ENCODE measurements around the gene CTU2.

CTU2 gene

GRCh38 chr16:88743693-88744576, 37.6 kb downstream of the CTU2 start:
- peak; percentile 78 for DNase-seq (ENCODE audit: low spot score)

GRCh38 chr16:88744577-88745521, 38.5 kb downstream of the CTU2 start:
- no peak for DNase-seq (ENCODE audit: low spot score)

- no peak for DNase-seq (ENCODE audit: low spot score)
Measured at GRCh38 chr16:88746506-88746905, 40.2 kb downstream of the CTU2 start.

DNA sequence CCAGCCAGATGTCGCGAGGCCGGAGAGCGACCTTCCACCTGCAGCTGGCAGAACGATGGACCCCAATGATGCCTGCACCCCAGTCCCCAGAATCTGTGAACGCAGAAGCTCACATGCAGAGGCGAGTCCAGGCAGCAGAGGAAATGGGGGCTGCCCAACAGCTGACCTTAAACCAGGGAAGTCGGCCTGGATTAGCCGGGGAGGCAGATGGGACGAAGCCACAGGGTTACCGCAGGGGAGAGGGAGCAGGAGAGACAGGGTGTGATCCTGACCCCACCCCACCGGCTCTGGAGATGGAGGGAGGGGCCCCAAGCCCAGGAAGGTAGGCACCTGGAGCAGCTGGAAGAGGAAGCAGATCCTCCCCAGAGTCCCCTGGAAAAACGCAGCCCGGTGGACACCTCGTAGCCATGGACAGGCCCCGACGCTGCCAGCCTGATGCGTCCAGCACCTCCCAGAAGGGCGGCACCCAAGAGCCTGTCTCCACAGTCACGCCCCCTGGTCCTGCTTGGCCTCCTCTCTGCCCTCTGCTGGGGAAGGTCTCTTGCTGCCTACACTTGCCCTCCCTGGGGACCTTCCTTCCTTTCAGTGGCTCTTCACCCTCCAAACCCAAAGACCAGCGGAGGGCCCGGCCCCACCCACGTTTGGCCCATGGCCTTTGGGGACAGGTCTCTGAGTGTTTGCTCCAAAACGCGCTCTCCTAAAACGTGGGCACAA, 41.4 kb downstream of the CTU2 start:
- peak; percentile 70 for DNase-seq (ENCODE audit: low spot score)

DNA sequence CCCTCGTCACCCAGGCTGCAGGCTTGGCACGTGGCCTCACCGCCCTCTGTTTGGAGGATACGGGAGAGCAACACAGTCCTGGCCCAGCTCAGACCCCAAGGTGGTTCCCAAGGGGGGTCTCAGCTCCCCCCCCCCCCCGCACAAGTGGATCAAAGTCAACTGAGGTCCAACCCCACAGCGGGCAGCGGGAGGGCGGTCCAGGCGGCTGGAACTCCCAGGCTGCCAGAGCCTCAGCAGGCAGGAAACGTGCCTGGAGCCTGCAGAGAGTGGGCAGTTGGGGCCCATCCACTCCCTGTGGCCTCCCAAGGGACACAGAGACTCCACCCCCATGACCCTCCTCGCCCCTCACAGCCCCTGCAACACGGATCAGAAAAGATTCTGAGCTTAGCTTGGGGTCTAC, 42.1 kb downstream of the CTU2 start:
- no peak for DNase-seq (ENCODE audit: low spot score)

DNA sequence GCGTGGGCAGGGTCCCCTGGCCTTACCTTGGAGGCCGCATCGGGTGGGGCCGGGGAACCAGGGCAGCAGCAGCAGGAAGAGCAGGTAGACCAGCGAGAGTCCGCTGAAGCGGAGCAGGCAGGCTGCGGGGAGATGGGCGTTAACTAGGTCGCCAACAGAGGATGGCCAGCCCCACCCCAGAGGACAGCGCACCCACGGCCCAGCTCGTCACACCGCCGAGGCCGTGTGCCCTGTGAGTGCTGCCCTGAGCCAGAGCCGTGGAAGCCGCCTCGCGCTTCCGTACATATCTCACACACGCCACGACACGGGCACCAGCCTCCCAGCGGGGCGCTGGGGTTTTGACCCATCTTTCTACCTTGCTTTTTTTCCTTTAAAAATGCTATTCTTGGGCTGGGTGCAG, 43.1 kb downstream of the CTU2 start:
- no peak for DNase-seq (ENCODE audit: low spot score)

GRCh38 chr16:88750854-88751253, 44.6 kb downstream of the CTU2 start:
- no peak for DNase-seq (ENCODE audit: low spot score)

DNA sequence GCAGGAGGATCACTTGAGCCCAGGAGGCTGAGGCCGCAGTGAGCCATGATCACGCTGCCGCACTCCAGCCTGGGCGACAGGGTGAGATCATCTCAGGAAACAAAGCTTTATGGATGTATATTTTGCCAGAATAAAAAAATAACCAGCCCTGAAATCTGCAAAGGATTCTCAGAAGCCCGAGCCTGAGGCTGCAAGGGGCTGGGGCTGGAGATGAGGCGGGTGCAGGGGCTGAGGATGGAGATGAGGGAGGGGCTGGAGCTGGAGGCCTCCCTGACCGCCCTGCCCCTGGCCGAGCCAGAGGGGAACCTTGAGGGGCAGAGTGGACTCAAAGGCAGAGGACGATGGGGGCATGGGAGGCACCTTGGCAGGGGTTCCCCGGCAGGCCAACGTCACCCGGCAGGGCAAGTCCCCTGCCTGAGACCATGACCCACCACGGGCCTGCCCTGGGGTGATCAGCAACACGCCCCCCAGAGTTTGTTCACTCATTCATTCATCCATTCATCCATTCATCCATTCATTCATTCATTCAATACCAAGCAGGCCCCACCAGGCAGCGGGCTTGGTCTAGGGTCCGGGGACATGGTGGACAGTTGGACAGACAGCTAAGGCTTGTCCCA, 46.2 kb downstream of the CTU2 start:
- no peak for DNase-seq (ENCODE audit: low spot score)

DNA sequence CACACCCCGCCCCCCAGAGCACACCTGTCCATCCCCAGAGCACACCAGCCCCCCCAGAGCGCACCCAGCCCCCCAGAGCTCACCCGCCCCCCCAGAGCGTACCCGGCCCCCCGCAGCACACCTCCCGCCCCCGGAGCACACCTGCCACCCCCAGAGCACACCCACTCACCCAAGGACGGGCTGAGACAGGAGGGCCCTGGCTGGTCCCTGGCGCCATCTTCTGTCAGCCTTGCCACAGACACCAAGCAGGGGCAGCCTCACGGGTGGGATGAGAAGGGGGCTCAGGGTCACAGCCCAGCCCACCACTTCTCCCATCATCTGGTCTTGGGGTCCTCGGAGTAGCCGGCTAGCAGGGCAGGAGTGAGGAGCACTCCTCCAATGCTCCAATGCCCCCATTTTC, 46.9 kb downstream of the CTU2 start:
- no peak for DNase-seq (ENCODE audit: low spot score)

DNA sequence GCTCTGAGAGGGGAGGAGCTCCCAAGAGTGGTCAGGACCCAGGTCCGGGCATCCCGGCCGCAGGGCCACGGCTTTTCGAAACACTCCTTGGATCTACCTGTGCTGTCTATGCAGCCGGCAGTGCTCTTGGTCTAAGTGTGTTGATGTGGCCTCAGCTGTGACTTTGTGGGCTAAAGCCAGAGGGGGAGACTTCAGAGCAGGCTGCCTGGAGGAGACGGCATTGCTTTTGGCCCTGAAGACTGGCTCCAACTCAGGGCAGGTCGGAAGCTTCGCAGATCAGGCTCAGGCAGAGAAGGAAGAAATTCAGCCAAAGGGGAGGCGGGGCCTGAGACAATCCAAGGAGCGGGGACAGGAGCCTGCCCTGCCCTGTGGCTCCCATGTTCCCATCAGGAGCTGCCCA, 47.3 kb downstream of the CTU2 start:
- DNase-seq (ENCODE audit: low spot score): no peak

DNA sequence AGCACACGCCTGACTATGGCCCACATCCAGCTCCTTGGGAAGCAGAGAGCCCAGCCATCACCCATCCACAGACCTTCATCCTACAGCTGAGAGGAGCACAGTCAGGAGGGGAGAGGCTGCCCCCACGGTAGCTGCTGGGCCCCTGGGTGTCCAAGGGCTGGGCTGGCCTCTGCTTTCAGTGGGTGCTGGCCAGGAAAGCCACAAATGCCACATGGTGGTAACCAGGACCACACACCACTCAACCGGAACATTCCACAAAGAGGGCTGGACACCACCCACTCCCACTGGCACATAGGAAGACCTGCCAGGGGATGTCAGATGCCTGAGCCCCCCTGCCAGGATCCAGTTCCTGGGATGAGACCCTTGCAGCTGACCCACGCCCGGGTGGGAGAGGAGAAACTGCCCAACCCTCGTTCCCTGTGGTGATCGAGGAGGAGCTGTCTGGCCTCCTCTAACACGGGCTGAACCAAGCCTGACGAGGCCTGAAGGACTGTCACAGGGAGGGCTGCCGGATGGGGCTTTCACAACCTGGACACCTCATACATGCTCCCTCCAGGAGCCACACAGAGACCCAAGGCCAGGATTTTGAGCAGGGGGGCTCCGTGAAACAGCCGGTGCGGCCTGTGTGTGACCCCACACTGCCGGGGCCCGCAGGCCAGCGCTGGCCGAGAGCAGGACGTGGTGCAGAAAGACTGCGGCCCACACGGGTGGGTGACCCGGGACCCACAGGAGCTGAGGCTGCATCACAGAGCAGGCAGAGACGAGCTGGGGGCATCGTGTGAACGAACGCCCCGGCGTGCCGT, 48.0 kb downstream of the CTU2 start:
- no peak for DNase-seq (ENCODE audit: low spot score)

GRCh38 chr16:88754912-88755744, 48.8 kb downstream of the CTU2 start:
- no peak for DNase-seq (ENCODE audit: low spot score)

GRCh38 chr16:88755745-88756443, 49.6 kb downstream of the CTU2 start:
- DNase-seq (ENCODE audit: low spot score): no peak

DNA sequence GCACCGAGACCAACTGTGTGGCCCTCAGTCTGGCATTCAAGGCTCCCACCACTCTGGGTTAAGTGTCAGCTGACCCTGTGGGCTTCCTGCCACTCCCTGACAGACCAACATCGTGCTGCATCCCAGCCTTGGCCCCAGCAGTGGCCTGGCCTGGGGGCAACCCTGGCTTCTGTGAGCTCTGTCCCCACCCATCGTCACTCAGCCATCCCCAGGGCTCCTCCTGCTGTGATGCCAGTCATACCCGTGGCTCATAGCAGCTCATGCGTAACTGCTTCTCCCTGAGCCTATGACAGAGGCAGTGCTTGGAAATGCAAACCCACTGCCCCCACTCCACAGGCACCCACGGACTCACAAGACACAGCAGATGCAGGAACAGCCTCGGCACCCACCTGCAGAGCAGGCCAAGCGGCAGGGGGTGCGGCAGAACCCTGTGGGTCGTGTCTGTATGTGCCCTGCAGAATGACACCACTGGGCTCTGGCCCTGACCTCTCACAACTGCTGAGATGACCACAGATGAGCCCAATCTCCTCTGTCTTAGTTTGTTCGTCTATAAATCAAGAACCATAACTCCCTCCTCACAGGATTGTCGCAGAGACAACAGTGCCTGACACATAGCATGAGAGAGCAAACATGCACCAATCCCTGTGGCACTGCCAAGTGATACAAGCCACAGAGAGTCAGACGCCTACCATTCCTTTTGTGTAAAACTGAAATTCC, 52.1 kb downstream of the CTU2 start:
- DNase-seq (ENCODE audit: low spot score): no peak

- no peak for DNase-seq (ENCODE audit: low spot score)
Measured at GRCh38 chr16:88758944-88759244, 52.6 kb downstream of the CTU2 start.

DNA sequence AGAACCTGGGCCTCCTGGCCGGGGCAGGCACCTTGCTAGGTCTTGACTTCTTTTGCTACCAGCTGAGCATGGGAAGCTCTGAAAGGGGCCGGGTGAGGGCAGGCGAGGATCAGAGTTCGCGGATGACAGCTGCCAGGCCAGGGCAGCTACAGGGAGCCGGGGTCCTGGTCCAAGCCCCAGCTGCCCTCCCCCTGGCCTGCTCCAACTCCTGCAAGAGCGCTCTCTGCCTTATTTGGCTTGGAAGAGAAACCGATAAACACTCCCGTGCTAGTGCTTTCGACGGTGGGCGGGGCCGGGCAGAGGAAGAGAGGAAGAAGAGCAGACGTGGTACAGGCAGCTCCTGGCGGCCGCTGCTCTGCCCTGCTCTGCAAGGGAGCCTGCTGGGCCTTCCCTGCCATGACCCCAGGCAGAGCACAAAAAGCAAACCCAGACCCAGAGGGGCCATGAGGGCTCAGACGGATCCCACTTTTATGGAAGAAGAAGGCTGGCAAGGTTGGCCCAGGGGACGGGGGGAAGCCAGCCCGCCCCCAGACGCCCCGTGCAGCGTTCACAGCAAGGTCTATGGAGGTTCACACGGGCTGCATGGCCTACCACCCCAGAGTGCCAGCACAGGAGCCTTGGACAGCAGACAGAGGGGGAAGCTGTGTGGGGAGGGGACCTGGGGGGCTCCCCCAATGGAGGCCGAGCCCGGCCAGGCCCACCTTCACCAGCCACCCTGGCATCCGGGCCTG, 53.1 kb downstream of the CTU2 start:
- DNase-seq (ENCODE audit: low spot score): no peak

- no peak for DNase-seq (ENCODE audit: low spot score)
Measured at GRCh38 chr16:88759976-88760350, 53.7 kb downstream of the CTU2 start.

DNA sequence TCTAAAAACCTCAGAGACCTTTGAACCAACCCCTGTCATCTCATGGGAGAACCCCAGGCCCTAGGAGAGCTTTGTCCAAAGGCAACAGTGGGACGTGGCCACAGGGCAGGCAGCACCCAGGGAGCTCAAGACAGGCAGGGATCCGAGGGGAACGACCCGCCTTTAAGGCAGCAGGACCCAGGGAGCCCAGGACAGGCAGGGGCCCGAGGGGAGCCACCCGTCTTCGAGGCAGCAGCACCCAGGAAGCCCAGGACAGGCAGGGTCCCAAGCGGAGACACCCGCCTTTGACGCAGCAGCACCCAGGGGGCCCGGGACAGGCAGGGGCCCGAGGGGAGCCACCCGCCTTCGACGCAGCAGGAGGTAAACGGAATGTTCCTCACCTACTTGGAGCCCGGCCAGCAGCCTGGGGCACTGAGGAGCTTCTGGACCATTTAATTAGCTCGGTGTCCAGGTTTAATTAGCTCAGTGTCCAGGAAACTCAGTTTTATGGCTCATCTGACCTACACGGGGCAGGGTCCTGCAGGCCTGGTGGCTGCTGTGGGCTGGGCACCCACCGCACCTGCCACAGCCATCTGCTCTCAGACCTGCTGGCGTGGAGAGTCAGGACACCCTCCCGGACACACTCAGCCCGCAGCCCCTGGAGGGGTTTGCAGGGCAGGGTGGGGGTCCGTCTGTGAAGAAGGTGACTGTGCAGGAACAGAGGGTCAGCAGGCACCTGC, 54.3 kb downstream of the CTU2 start:
- DNase-seq (ENCODE audit: low spot score): no peak

All from germinal center (tissue), 1 donor.